Measurements from ENCODE around the gene LDLRAD2. TPM values are rescaled to one million over a fixed set of nuclear protein-coding genes. Genes with fewer than 3 reads are reported as not detected.
A peak's percentile ranks its signal among the peaks of the same experiment; 100 is the strongest.

Gene LDLRAD2
- total and polyA plus RNA-seq, 9 of the 15 experiments (the other 6 are each of a cell fraction or from before 2014, with no cell fraction given): 0.45 to 0.48 TPM; not detected in 7

DNA sequence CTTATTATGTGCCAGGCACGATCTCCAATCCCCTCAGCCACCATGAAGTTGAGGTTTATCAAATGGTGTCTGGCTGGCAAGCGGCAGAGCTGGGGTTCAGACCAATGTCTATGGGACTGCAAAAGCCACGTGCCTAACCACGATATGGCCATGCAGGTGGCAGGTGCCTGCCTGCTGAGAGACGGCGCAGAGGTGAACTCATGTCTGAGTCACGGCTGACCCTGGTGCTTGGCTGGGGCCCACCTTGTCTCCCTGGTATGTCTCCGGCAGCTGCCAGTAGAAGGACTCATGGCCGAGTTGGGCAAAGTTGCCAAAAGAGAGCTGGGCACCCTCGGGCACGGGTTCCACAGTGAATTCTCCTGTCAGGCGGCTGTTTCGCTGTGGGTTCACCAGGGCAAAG is 59.9 kb downstream of the LDLRAD2 start (continued):
- TF ChIP-seq ARID2 (IDR thresholded peaks at IDR 0.05): no peak
- TF ChIP-seq SAFB (IDR thresholded peaks at IDR 0.05; ENCODE audit: borderline replicate concordance, low read depth, low read length): no peak

- no peak overlapping the region for H3K4me3 ChIP-seq
- POLR2A ChIA-PET: interaction anchor here (0.6 kb wide), 1 partner anchor 23 kb away, joined by 3 read pairs; no protein-coding TSS in a partner anchor
- CTCF ChIA-PET (ENCODE audit: low intra/inter-chr PET ratio): no interaction called here
- intact Hi-C loops (cut with micrococcal nuclease) (no loop called here), in situ Hi-C loops (cut with MboI) (no loop called here)
- H3K9me3 ChIP-seq (replicated peaks; ENCODE audit: control insufficient read depth, insufficient read depth, low read depth, low read length): no peaks in the 10 kb centered on the region
- no peak for FAIRE-seq
- H3K36me3 ChIP-seq (ENCODE audit: control insufficient read depth, insufficient read depth, low read length): peaks cover 87% of the 10 kb centered on the region; the same call in 2 of the 3 replicates
- no peaks in the 10 kb centered on the region for H4K20me1 ChIP-seq (replicated peaks; ENCODE audit: control insufficient read depth, insufficient read depth, low read length)
- no peak overlapping the region for H2AFZ ChIP-seq (ENCODE audit: low read depth, low read length)
- BruUV-seq (replicated peaks): no TSS peak
- H3K27ac ChIP-seq (ENCODE audit: extremely low read depth, low read depth, low read length): no peak overlapping the region
- peak overlapping the region in 1 of 2 experiments; percentile 35; a peak in 1 of 4 replicates for H3K9ac ChIP-seq (ENCODE audit: insufficient read depth in 1 of 2, low read depth in 2 of 2, low read length in 2 of 2)
- WGBS (ENCODE audit: insufficient coverage, low coverage, missing lambda C conversion rate): 93% methylated on average over 15 of the region's 17 CpGs
- TF ChIP-seq USF1 (CRISPR knock-in tag; IDR thresholded peaks at IDR 0.05) (no peak), SMAD3 (CRISPR knock-in tag; conservative IDR thresholded peaks at IDR 0.05) (no peak), SRF (CRISPR knock-in tag; IDR thresholded peaks at IDR 0.05) (no peak), SMAD4 (CRISPR knock-in tag; conservative IDR thresholded peaks at IDR 0.05) (no peak), TRIM24 (IDR thresholded peaks at IDR 0.05) (no peak), E2F8 (IDR thresholded peaks at IDR 0.05; ENCODE audit: low read depth, partially characterized antibody) (no peak), NR2C2 (CRISPR knock-in tag; IDR thresholded peaks at IDR 0.05) (no peak), NR2C2 (tag; IDR thresholded peaks at IDR 0.05) (no peak), BMI1 (IDR thresholded peaks at IDR 0.05; ENCODE audit: low read length) (no peak), KLF6 (CRISPR knock-in tag; IDR thresholded peaks at IDR 0.05; ENCODE audit: borderline replicate concordance) (no peak), CBFB (CRISPR knock-in tag; IDR thresholded peaks at IDR 0.05) (no peak), MECOM (CRISPR knock-in tag; IDR thresholded peaks at IDR 0.05) (no peak)
- no peak for ATAC-seq
- DNase-seq (ENCODE audit: extremely low read depth in 1 of 4, low spot score in 3 of 4): no peak
- H3K79me2 ChIP-seq (ENCODE audit: control insufficient read depth, insufficient read depth, low read length): no peaks in the 10 kb centered on the region
- H3K4me1 ChIP-seq (replicated peaks in 1 of 2; ENCODE audit: control insufficient read depth in 2 of 2, insufficient read depth in 2 of 2, low read length in 2 of 2): peaks cover 3 to 40% of the 10 kb centered on the region in 2 experiments; a peak in 4 of 5 replicates
- H3K4me2 ChIP-seq (ENCODE audit: insufficient read depth, low read length): no peak overlapping the region
- H3K27me3 ChIP-seq (ENCODE audit: control insufficient read depth in 2 of 2, insufficient read depth in 2 of 2, low read length in 2 of 2): no peaks in the 10 kb centered on the region
- no peaks in the 10 kb centered on the region for H3K9me1 ChIP-seq (ENCODE audit: control insufficient read depth, insufficient read depth, low read length)
Measured at GRCh38 chr1:21872445-21873079, 60.5 kb downstream of the LDLRAD2 start.

Measured in K562 (cell line).